Stimulated activated CD8-positive, alpha-beta memory T cell treated with anti-CD3 and anti-CD28 coated beads, Interleukin-7, amount 100 ng/mL, for 4 hours (primary cell): ENCODE results near the gene SLC35G2.
"Not testable (repeated sequence)": the region's sequence is repeated elsewhere in the genome, so short reads cannot be mapped to it uniquely, and the experiment has no call there.

Experiments
- DNase-seq, 2 donors: peaks; one replicate each; pipeline ENCODE4 v3.0.0-alpha.2; 2020; ENCODE audit warnings: low read depth in 2 of 2

The SLC35G2 gene

DNA sequence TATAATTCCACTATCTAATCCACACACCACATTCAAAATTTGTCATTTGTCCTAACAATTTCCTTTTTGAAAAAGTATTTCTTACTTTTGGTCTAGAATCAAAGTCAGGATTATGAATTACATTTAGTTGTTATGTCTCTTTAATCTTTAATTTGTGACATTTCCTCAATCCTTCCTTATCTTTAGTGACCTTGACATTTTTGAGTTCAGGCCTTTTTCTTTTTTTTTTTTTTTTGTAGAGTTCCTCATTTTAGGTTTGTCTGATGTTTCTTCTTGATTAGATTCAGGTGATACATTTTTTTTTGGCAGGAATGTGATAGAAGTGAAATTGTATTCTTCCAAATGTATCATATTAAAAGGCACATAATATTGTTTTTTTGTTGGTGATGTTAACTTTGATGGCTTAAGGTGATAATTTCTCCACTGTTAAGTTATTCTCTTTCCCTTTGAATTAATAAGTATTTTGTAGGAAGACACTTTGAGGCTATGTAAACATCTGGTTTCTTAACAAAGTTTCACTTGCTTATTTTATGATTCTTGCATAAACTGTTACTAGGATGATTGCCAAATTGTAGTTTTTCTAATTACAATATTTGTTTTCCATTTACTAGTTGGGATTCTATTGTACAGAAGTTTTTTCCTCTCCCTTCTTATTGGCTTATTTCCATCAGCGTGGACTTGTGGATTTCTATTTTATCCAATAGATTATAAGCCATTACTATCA is 16.3 kb downstream of the SLC35G2 start:
- DNase-seq: no peak

DNA sequence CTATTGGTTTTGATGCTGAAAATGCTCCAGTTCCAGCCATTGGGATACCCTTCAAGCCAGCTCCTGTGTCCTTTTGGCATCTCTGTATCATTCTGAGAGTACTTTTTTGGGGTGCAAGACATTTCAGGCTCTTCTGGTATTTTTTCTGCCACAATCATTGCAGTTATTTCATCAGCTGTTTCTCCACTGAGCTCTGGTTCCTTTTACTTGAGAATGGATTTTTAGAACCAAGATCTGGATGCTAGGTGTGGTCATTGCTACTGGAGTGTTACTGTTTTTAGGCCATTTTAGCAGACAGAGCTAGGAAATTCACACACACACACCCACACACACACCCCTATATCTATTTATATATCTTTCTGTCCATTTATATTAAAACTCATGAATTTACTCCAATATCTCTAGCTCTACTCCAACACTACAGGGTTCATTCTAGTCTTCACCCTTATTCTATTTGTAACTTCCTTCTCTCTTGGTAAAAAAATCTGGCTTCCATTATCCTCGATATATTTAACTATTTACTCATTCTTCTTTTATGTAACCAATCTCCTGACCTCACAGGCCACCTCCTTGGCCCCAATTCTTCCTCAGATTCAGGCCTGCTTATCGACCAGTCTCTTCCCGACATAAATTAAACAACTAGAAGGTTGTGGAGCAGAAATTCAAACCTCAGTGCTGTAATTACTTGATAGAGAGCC is 17.0 kb downstream of the SLC35G2 start:
- no peak for DNase-seq

DNA sequence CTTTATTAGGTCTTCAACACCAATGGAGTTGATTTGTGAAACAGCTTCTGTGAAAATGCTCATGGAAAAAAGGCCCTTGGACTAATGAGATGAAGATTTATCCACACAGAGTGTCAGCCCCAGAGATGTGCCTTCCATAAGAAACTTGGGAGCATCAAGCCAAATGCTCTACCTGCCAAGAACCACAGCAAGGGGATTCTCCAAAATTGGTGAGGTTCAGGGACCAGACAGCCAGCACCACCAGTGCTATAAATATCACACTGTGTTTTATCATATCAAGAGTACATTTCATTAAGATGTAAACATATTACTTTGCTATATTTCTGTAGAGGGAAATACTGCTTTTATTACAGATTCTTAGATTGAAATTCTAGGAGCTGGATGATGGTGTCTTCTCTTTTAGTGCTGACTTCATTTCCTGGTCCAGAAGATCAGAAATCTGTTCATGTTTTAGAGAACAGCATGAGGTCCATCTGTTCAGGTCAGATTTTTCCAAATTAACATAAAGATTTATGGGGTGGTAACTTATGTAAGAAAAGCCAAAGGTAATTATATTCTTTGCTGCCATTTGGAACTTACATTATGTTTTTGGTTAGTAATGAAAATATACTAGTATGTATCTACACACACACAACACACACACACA is 17.7 kb downstream of the SLC35G2 start:
- DNase-seq: no peak

DNA sequence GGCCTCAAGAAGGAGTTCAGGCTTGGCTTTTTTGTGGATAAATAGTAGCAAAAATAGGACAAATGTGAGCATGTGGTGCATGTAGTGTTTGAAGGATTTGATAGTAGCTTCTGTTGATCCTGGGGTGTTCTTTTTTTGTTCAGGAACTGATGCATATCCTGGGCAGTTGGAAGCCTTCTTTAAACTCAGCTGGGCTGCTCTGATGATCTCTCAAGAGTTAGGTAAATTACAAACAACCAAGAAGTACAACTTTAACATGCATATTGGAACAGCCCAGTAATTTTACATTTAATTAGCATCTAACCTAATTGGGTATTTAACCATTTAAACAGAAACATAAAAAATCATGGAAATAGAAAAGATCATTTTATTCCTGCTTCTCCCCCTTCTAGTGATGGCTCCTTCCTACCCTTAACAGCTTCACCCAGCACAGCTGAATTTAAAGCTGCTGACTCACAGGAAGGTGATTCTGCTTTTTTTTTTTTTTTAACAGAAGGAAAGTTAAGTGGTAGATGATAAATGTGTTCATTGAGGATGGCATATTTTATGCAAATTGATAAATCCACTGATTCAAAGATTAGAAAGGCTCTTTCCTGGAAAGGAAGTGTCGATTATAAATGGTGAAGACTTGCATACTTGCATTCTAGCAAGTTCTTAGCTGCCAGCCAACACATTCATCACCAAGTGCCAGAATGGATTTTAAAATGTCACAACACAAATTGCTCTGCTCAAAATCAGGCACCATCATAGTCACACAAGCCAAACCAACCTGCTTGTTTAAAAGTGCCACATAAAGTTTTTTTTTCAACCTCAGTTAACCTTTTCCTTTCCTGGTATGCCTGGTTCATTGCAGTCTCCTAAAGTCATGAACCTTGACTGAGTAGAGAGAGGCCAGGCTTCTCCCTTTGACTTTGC is 20.0 kb downstream of the SLC35G2 start:
- DNase-seq: no peak

DNA sequence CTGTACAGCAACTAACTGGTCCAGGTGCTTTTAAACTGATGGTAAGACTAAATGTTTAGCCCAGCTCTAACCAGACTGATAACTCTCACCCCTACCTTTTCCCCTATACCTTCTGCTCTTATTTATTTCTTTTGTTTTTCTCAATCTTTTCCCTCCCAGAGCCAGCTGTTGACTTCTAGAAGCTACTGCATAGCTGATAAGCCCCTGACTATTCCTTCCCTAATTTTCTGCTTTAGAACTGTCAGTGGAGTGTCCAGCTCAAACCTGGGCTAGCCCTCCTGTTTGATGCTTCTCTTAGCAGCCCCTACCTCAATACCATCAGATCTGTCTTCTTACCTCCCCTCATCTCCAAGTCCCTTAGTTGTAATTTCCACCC is 20.6 kb downstream of the SLC35G2 start:
- no peak for DNase-seq

DNA sequence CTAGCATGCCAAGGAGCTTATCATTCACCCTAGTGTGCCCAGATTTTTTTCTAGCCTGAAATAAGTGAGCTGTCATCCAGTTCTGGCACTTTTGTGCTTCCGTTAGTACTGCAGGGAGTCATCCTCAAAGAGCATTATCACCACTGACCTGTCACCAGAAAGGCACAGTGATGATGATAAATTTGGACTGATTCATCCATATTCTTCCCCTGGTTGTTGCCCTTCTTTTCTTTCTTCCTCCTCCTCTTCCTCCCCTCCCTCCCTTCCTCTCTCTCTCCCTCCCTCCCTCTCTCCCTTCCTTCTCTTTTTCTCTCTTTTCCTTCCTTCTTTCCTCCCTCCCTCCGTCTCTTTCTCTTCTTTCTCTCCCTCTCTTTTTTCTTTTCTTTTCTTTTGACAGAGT is 21.3 kb downstream of the SLC35G2 start:
- DNase-seq: no peak

DNA sequence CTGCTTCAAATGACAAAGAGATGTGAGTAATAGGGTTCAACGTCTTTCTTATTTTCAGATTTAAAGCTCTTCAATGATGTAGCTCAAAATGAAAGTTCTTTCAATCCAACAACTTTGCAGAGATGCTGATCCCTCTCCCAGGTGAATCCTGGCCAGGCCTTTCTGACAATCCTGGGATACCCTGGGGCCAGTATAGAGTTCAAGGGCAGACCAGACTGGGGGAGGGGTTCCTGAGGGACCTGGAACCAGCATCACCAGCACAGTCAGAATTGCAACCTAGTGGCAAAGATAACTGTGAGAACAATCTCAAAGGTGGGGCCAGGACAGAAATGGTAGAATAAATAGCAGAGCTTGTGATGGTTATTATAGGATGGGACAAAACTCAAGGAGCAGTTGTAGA is 23.4 kb downstream of the SLC35G2 start:
- no peak for DNase-seq

DNA sequence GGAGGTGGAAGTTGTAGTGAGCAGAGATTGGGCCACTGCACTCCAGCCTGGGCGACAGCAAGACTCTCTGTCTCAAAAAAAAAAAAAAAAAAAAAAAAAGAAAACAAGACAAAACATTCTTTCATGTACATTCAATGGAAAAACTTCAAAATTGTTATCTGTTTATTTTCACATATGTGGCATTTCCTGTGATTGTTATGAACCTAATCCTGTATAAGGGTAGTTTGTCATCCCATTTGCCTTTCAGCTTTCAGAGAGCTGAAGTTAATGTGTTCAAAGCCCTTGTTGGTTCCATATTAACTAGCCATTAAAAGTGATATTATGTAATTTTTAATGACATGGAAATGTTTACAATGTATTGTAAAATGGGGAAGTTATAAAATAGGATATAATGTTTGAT is 25.8 kb downstream of the SLC35G2 start:
- no peak for DNase-seq

DNA sequence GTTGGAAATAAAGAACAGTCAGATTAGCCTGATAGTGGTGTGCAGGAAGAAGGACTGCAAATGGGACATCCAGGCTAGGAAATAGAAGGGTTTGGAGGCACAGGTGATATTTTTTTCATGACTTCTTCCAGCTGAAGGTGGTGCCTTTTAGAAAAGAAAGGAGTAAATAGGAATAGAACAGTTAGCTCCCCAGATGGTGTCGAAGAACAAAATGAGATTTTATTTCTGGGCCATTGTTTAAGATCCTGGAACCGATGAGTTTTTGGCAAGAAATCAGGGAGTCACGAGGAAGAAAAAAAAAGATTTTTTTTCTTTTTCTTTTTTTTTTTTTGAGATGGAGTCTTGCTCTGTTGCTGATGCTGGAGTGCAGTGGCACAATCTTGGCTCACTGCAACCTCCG is 33.3 kb downstream of the SLC35G2 start:
- DNase-seq: no peak

DNA sequence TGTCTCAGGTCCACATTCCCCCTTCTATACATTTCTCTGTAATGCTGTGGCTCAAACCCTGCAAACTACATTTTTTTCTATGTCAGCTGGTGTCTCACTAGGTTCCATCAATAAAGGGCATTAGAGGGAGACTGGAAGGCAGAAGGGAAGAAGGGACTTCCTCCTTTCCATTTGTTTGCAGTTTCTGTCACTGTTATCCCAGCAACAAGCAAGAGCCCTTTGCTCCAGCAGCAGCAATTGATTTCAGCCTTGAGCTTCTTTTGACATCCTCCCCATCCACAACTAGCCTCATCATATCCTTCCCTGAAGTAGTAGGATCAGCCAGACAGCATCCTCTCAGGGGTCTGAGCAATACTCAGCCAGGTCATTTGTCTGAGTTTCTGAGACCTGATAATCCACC is 37.7 kb downstream of the SLC35G2 start:
- DNase-seq: no peak

DNA sequence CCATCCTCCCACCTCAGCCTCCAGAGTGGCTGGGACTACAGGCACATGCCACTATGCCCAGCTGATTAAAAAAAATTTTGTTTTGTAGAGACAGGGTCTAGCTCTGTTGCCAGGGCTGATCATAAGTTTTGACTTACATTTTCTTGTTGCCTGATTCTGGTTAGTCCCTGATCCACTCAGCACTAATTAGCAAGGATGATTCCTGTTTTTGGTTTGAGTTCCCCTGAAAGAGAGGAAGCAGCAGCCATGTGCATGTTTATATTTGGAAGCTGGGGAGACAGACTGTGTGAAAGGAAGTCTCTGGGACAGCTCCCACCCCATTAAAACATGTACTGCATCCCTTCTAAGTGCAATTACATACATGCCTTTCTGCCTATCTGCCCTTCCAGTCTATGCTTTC is 39.5 kb downstream of the SLC35G2 start:
- DNase-seq: no peak

DNA sequence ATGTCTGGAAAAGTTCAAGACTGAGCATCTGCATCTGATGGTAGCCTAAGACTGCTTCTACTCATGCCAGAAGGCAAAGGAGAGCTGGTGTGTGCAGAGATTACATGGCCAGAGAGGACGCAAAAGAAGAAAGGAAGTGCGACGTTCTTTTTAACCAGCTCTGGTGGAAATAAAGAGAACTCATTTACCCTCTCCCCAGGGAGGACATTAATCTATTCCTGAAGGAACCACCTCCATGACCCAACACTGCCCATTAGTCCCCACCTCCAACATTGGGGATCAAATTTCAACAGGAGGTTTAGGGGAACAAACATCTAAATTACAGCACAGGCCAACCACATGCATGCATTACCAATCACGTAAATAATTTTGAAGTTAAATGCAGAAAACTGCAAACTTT is 41.6 kb downstream of the SLC35G2 start:
- DNase-seq: no peak

DNA sequence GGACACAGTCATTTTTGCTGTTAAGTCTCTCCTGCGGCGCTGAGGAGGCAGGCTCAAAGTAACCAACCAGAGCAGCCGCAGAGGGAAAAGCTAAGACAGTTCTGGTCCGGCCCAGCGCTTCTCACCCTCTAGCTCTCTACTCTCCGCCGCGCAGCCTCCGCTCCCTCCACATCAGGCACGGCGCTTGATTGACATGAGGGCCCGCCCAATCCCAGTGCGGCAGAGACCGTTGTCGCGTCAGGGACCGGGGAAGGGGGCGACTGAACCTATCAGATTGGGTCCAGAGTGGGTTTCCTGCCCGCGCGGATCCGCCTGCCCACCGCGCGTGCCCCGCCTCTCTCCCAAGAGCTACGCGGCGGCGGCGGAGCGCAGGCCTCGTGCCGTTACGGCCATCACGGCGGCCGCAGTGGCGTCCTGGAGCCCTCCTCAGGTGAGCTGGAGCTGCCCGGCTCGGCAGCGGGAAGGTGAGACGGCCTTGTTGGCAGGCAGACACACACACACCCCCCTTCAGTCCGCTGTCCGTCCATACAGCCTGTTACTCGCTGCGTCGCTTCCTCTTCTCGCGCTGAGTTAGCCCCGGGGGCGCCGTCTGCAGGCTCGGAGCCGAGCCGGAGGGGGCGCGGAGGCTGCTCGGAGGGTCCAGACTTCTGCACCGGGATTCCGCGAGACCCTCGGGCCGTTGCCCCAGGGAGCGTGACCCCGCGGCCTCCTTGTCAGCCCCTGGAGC is 43.1 kb downstream of the SLC35G2 start, which contains the start of gene NCK1:
Gene NCK1, plus strand, starts transcription at position 319 of the 727 bp plus-strand sequence. CDS start 65,794 bp downstream, outside the sequence.
- DNase-seq: peak; percentile 98

DNA sequence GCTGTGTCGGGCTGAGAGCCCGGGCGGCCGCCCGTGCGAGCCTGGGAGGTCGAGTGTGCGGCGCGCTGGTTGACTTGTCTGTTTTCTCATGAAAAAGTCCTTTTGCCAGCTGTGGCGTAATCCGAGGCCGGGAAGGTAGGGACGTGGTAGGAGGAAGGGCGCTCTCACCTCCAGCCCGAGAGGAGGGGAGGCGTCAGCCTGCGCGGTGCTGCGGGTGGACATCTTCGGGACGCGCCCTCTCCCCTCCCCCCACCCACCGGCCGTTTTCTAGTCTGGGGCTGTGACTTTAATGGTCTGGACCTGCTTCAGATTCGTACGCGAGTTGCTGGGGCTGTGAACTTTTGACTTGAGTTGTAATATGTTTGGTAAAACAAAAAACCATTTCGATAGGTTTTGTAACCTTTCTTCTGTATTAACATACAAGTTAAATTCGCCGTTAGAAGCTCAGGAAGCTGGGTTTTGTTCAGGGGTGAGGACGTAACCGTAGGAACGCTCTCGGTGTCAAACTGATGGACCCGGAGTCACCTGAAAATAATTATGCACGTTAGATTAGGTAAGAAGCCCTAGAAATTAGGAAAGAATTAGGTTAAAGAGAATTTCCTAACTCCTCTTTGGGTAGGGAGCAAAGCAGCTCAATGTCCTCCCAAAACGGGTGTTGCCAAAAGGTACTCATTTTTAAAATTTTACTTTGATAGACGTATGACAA is 43.8 kb downstream of the SLC35G2 start:
- peak in 1 of 2 donors; percentile 33 for DNase-seq

DNA sequence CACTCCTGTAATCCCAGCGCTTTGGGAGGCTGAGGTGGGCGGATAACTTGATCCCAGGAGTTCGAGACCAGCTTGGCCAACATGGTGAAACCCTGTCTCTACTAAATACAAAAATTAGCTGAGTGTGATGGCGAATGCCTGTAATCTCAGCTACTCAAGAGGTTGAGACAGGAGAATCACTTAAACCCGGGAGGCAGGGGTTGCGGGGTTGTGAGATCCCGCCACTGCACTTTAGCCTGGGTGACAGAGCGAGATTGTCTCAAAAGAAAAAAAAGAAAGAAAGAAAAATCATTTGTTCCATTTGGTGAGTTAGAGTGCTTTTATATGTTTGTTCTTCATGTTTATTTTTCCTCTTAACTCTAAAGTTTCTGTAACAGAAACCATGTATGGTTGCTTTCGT is 50.4 kb downstream of the SLC35G2 start:
- DNase-seq: no peak

DNA sequence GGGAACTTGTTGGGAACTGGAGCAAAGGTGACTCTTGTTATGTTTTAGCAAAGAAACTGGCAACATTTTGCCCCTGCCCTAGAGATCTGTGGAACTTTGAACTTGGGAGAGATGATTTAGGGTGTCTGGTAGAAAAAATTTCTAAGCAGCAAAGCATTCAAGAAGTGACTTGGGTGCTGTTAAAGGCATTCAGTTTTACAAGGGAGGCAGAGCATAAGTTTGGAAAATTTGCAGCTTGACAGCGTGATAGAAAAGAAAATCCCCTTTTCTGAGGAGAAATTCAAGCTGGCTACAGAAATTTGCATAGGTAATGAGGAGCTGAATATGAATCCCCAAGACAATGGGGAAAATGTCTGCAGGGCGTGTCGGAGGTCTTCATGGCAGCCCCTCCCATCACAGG is 53.3 kb downstream of the SLC35G2 start:
- not testable (repeated sequence) for DNase-seq

DNA sequence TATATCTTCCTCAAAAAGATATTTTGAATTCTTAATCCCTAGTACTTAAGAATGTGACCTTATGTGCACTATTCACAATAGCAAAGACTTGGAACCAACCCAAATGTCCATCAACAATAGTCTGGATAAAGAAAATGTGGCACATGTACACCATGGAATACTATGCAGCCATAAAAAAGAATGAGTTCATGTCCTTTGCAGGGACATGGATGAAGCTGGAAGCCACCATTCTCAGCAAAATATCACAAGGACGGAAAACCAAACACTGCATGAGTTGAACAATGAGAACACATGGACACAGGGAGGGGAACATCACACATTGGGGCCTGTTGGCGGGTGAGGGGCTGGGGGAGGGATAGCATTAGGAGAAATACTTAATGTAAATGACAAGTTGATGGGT is 60.6 kb downstream of the SLC35G2 start:
- DNase-seq: not testable (repeated sequence)

DNA sequence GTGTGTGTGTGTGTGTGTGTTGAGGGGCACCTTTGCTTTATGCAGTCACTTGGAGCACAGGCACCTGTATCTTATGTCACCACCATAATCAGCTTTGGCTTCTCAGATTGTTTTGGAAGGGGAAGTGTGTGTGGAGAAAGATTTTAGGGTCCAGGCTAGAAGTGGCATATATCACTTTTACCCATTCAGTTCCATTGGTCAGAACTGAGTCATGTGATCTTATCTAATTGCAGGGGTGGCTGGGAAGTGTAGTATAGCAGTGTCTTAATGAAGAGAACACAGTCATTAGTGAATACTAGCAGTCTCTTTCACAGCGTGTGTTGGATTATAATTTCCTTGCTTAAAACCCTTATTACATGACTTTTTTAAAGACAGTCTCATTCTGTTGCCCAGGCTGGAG is 63.6 kb downstream of the SLC35G2 start:
- DNase-seq: no peak

DNA sequence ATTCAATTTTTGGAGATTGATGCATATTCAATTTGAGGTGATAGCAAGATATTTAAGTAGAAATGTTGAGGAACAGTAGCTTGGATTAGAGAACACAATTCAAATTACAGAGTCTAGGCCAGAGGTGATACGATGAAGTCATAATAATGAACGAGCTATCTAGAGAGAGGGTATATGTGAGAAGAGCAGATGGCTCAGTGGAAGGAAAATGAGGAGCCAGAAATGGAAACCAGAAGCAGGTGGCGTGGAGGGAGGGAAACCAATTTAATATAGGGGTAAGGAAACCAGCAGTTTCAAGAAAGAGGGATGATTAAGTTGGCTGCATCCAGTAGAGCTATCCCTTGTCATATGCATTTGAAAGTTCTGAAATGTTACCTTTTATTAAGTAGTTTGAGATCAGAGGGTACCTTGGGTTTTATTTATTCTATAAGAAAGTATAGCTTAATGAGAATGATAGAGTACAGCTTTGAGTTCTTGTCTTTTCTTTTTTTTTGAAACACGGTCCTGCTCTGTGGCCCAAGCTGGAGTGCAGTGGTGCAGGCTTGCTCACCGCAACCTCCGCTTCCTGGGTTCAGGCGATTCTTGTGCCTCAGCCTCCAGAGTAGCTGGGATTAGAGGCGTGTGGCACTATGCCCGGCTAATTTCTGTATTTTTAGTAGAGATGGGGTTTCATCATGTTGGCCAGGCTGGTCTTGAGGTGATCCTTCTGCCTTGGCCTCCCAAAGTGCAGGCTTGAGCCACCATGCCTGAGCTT is 65.2 kb downstream of the SLC35G2 start:
- DNase-seq: no peak
